Retinal pigment epithelial cell (primary cell): ENCODE data around the gene ZNF280D.

Source experiments
- DNase-seq: peaks from one replicate; pipeline ENCODE4 v3.0.0-alpha.2; 2010; ENCODE audit warnings: low read depth
- H3K4me3 ChIP-seq: 2 replicates; pipeline ENCODE4 v1.5.1; 2011; ENCODE audit warnings: mild to moderate bottlenecking, low read length, control low read depth, moderate library complexity
- CTCF ChIP-seq: conservative IDR thresholded peaks from 2 replicates; pipeline ENCODE4 v1.5.1; 2011; ENCODE audit warnings: low read depth, low read length, control low read depth, inconsistent platforms

ZNF280D gene

GRCh38 chr15:56725386-56725785 lies 7.9 kb downstream of the ZNF280D start:
- no peak overlapping the region for H3K4me3 ChIP-seq
- DNase-seq, result no peak
- no peak for TF ChIP-seq CTCF

GRCh38 chr15:56724232-56724631 lies 9.1 kb downstream of the ZNF280D start:
- DNase-seq, result no peak
- H3K4me3 ChIP-seq, result no peak overlapping the region
- no peak for TF ChIP-seq CTCF

GRCh38 chr15:56723787-56724186 lies 9.5 kb downstream of the ZNF280D start:
- DNase-seq, result no peak
- H3K4me3 ChIP-seq, result no peak overlapping the region
- no peak for TF ChIP-seq CTCF

GRCh38 chr15:56719774-56720555 lies 13.3 kb downstream of the ZNF280D start:
- TF ChIP-seq CTCF, result no peak
- H3K4me3 ChIP-seq, result no peak overlapping the region

DNA sequence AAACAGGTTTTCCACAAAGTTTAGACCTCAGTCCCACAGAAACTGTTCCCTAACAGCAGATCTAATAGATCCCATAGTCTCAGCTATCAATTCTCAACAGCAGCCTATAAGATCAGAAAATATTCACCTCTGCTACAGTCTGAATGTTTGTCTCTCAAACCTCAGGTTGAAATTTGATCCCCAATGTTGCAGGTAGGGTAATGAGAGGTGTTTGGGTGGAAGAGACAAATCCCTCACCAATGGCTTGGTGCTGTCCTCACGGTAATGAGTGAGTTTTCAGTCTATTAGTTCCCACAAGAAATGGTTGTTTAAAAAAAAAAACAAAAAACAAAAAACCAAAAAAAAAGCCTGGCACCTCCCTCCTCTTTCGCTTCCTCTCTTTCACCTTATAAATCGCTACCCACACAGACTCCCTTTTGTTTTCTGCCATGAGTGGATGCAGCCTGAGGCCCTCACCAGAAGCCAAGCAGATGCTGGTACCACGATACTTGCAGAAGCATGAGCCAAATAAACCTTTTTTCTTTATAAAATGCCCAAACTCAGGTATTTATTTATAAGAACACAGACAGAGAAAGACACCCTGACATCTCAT lies 14.2 kb downstream of the ZNF280D start:
- no peak overlapping the region for H3K4me3 ChIP-seq
- TF ChIP-seq CTCF, result no peak
- DNase-seq, result no peak

More at GRCh38 chr15:56719774-56720555, 13.3 kb downstream of the ZNF280D start:
- no peak for DNase-seq

DNA sequence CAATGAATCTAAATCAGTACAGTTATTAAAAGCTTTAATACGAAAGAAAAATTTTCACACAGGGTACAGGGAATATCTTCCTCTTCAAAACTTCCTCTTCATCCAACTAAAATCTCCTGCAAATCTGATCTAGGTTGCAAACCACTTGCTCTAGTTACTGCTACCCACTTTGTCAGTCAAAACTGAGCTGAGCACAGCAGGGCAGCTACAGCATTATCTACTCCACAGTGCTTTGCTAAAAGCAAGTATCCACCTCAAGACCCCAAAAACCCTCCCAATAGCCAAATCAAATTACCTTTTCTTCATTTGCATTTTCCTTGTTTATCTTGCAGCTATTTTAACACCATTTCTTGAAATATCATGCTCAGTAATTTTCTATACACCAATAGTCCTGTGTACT lies 14.7 kb downstream of the ZNF280D start:
- no peak for DNase-seq
- TF ChIP-seq CTCF, result no peak
- H3K4me3 ChIP-seq, result no peak overlapping the region

- no peak overlapping the region for H3K4me3 ChIP-seq
- TF ChIP-seq CTCF, result no peak
- no peak for DNase-seq
Observed at GRCh38 chr15:56716334-56716733, 17.0 kb downstream of the ZNF280D start.
